Hematopoietic multipotent progenitor cell treated with erythropoietin and hydrocortisone succinate and interleukin-3 and kit ligand, for 15 days (in vitro differentiated cells): Measurements from ENCODE around the gene PPP4R1.

Experiments used
- DNase-seq: peaks from one replicate; pipeline ENCODE4 v3.0.0-alpha.2; 2015; ENCODE audit warnings: low spot score

PPP4R1 gene

GRCh38 chr18:9547782-9548181 lies 66.6 kb downstream of the PPP4R1 start:
- no peak for DNase-seq

GRCh38 chr18:9546468-9546867 lies 67.9 kb downstream of the PPP4R1 start:
- DNase-seq, result no peak

GRCh38 chr18:9545029-9545428 lies 69.3 kb downstream of the PPP4R1 start:
- no peak for DNase-seq

- DNase-seq, result no peak
Measured at GRCh38 chr18:9542924-9543323, 71.4 kb downstream of the PPP4R1 start.

- no peak for DNase-seq
Measured at GRCh38 chr18:9539938-9540337, 74.4 kb downstream of the PPP4R1 start.

- DNase-seq, result no peak
Measured at GRCh38 chr18:9539283-9539682, 75.1 kb downstream of the PPP4R1 start.

GRCh38 chr18:9537677-9538076 lies 76.7 kb downstream of the PPP4R1 start:
- no peak for DNase-seq

- no peak for DNase-seq
Measured at GRCh38 chr18:9536354-9537152, 77.8 kb downstream of the PPP4R1 start.

- DNase-seq, result no peak
Measured at GRCh38 chr18:9535430-9535991, 78.8 kb downstream of the PPP4R1 start.

- DNase-seq, result no peak
Measured at GRCh38 chr18:9534844-9535243, 79.5 kb downstream of the PPP4R1 start.

- DNase-seq, result no peak
Measured at GRCh38 chr18:9531791-9532410, 82.5 kb downstream of the PPP4R1 start.

- DNase-seq, result no peak
Measured at GRCh38 chr18:9530226-9531009, 83.9 kb downstream of the PPP4R1 start.

GRCh38 chr18:9526458-9526857 lies 87.9 kb downstream of the PPP4R1 start:
- no peak for DNase-seq

- no peak for DNase-seq
Measured at GRCh38 chr18:9522952-9523351, 91.4 kb downstream of the PPP4R1 start.

- DNase-seq, result no peak
Measured at GRCh38 chr18:9521770-9522169, 92.6 kb downstream of the PPP4R1 start.

- DNase-seq, result no peak
Measured at GRCh38 chr18:9520666-9521065, 93.7 kb downstream of the PPP4R1 start.

GRCh38 chr18:9519399-9519798 lies 95.0 kb downstream of the PPP4R1 start:
- DNase-seq, result no peak

GRCh38 chr18:9517869-9518268 lies 96.5 kb downstream of the PPP4R1 start:
- DNase-seq, result no peak

- peak; percentile 79 for DNase-seq
Measured at GRCh38 chr18:9516437-9517064, 97.8 kb downstream of the PPP4R1 start.

GRCh38 chr18:9513971-9514512 lies 100.3 kb downstream of the PPP4R1 start:
- DNase-seq, result no peak

GRCh38 chr18:9508446-9509025 lies 105.8 kb downstream of the PPP4R1 start:
- DNase-seq, result no peak
